ENCODE measurements around the gene TUT1. TPM values are rescaled to one million over a fixed set of nuclear protein-coding genes. Genes with fewer than 3 reads are reported as not detected.

TUT1 gene
- total and polyA plus RNA-seq, 7 donors, result 5.3 to 16.8 (median 6.0) TPM

- H3K4me1 ChIP-seq, result peaks cover 0 to 43% (median 39%) of the 10 kb centered on the region in 4 donors
- no peaks in the 10 kb centered on the region for H3K9me3 ChIP-seq
- intact Hi-C loops (cut with DNase I), result loop anchor here (5.0 kb wide), 1 partner anchor 50 kb away; no protein-coding TSS in a partner anchor
- H3K27ac ChIP-seq, result peak overlapping the region; percentile 94 to 99 (median 97)
- peak overlapping the region; percentile 89 to 99 (median 94) for H3K4me3 ChIP-seq
- H3K27me3 ChIP-seq, result no peaks in the 10 kb centered on the region
- peak; percentile 89 for DNase-seq
- WGBS, 2 donors, result 9 to 29% methylated on average over 96 of the region's 96 CpGs
- H3K36me3 ChIP-seq, result peaks cover 8 to 51% (median 13%) of the 10 kb centered on the region in 4 donors
- TF ChIP-seq POLR2A (IDR thresholded peaks at IDR 0.05) (no peak), EP300 (IDR thresholded peaks at IDR 0.05) (peak in 1 of 4 donors; percentile 17), POLR2AphosphoS5 (IDR thresholded peaks at IDR 0.05) (peak; percentile 9 to 68 (median 54))
- TF ChIP-seq, protein P1, sequence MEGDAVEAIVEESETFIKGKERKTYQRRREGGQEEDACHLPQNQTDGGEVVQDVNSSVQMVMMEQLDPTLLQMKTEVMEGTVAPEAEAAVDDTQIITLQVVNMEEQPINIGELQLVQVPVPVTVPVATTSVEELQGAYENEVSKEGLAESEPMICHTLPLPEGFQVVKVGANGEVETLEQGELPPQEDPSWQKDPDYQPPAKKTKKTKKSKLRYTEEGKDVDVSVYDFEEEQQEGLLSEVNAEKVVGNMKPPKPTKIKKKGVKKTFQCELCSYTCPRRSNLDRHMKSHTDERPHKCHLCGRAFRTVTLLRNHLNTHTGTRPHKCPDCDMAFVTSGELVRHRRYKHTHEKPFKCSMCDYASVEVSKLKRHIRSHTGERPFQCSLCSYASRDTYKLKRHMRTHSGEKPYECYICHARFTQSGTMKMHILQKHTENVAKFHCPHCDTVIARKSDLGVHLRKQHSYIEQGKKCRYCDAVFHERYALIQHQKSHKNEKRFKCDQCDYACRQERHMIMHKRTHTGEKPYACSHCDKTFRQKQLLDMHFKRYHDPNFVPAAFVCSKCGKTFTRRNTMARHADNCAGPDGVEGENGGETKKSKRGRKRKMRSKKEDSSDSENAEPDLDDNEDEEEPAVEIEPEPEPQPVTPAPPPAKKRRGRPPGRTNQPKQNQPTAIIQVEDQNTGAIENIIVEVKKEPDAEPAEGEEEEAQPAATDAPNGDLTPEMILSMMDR (IDR thresholded peaks at IDR 0.05), result peak; percentile 6 to 25 (median 22)
These were observed 11.1 kb upstream of the TUT1 start for GRCh38 chr11:62602141-62603071.

DNA sequence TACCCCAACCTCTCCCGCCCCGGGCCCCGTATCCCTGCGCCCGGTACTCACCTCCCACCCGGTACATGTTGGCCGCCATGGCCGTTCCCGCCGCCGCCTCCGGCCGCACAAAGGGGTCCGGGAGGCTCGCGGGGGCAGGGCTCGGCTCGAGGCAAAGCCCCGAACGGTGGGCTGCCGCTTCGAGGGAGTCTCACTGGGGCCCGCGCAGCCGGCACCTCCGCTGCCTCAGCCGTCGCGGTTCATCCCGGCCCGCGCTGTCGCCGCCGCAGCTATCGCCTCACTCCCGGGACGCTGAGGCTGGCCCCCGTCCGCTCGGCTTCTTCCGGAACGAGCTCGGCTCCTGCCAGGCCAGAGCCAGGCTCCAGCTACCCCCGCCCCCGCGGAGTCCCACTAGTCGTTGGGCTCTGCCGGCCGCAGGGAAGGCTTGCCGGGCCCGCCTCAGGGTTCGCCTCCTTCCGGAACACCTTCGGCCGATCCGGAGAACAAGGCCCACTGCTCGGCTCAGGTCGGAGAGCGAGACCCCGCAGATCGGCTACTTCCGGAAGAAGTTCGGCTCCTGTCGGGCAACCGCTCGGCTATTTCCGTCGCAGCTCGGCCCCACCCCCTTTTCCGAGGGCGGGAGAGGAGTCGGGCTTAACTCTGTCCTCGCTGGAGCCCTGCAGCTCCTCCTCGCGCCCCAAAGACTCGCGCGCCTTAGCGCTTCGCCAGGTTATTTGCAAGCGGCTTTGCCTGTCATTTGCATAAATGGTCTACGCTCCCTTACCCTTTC is 10.2 kb upstream of the TUT1 start, which contains the start of gene MTA2:
Gene MTA2, minus strand, starts transcription at position 494 of the 769 bp plus-strand sequence. Its CDS starts 415 bp downstream, at position 79.
- 1% methylated on average over 83 of the region's 83 CpGs for WGBS, 2 donors
- H3K27ac ChIP-seq, result peak within 1 kb of the TSS; percentile 94 to 99 (median 97)
- H3K9me3 ChIP-seq, result no peaks in the 10 kb centered on the region
- TF ChIP-seq EP300 (IDR thresholded peaks at IDR 0.05) (no peak), POLR2A (IDR thresholded peaks at IDR 0.05) (peak; percentile 38 to 47), POLR2AphosphoS5 (IDR thresholded peaks at IDR 0.05) (peak; percentile 65 to 86 (median 78))
- TF ChIP-seq, protein P1 (IDR thresholded peaks at IDR 0.05), result no peak
- no peaks in the 10 kb centered on the region for H3K27me3 ChIP-seq
- DNase-seq, result peak; percentile 99
- peak within 1 kb of the TSS; percentile 89 to 99 (median 94) for H3K4me3 ChIP-seq
- H3K36me3 ChIP-seq, result peaks cover 15 to 51% (median 21%) of the 10 kb centered on the region in 4 donors
- intact Hi-C loops (cut with DNase I), result loop anchor here (5.0 kb wide), 1 partner anchor 49 kb away; no protein-coding TSS in a partner anchor
- H3K4me1 ChIP-seq, result peaks cover 0 to 43% (median 39%) of the 10 kb centered on the region in 4 donors

- H3K36me3 ChIP-seq, result peaks cover 20 to 51% (median 26%) of the 10 kb centered on the region in 4 donors
- DNase-seq, result peak; percentile 80
- TF ChIP-seq POLR2AphosphoS5 (IDR thresholded peaks at IDR 0.05) (no peak), POLR2A (IDR thresholded peaks at IDR 0.05) (no peak)
- peak overlapping the region; percentile 89 to 99 (median 94) for H3K4me3 ChIP-seq
- intact Hi-C loops (cut with DNase I), result loop anchor here (5.0 kb wide), 1 partner anchor 49 kb away; no protein-coding TSS in a partner anchor
- H3K27me3 ChIP-seq, result no peaks in the 10 kb centered on the region
- peak overlapping the region; percentile 94 to 99 (median 97) for H3K27ac ChIP-seq
- H3K4me1 ChIP-seq, result peaks cover 0 to 43% (median 39%) of the 10 kb centered on the region in 4 donors
- H3K9me3 ChIP-seq, result no peaks in the 10 kb centered on the region
- 1% methylated on average over 30 of the region's 30 CpGs for WGBS, 2 donors
These were observed 9.7 kb upstream of the TUT1 start for GRCh38 chr11:62601122-62601371.

- DNase-seq, result no peak
- Histone ChIP-seq H3K27ac (peak overlapping the region; percentile 94 to 99 (median 97)), H3K4me1 (peaks cover 0 to 43% (median 39%) of the 10 kb centered on the region in 4 donors), H3K36me3 (peaks cover 25 to 51% (median 30%) of the 10 kb centered on the region in 4 donors), H3K9me3 (no peaks in the 10 kb centered on the region), H3K4me3 (peak overlapping the region; percentile 89 to 99 (median 94)), H3K27me3 (no peaks in the 10 kb centered on the region)
- no peak for TF ChIP-seq EP300 (IDR thresholded peaks at IDR 0.05)
- TF ChIP-seq POLR2A (IDR thresholded peaks at IDR 0.05), result no peak
- no peak for TF ChIP-seq POLR2AphosphoS5 (IDR thresholded peaks at IDR 0.05)
- TF ChIP-seq, protein P1 (IDR thresholded peaks at IDR 0.05), result no peak
- intact Hi-C loops (cut with DNase I), result loop anchor here (5.0 kb wide), 1 partner anchor 48 kb away; no protein-coding TSS in a partner anchor
- WGBS, 2 donors, result 2% methylated on average over 26 of the region's 26 CpGs
These were observed 9.2 kb upstream of the TUT1 start for GRCh38 chr11:62600367-62601121.
